ENCODE results near the gene GNAT2. TPM values are rescaled to one million over a fixed set of nuclear protein-coding genes. Genes with fewer than 3 reads are reported as not detected.

The GNAT2 gene
- total RNA-seq (ENCODE audit: unreplicated experiment) = not detected
- long read RNA-seq = 0 reads

GRCh38 chr1:109619576-109620400 lies at the start of gene GNAT2, which contains the start of gene AMPD2:
Gene GNAT2 (minus strand): TSS chr1:109619616. CDS start chr1:109612870, 6,746 bp downstream.
Gene AMPD2 (plus strand): TSS chr1:109619837. CDS start chr1:109621176, 1,339 bp downstream.
- Mint-ChIP-seq H3K4me1 (ENCODE audit: low read depth, unreplicated experiment) (peaks cover 9% of the 10 kb centered on the region), H3K9me3 (ENCODE audit: unreplicated experiment) (peaks cover 3% of the 10 kb centered on the region), H3K27me3 (ENCODE audit: unreplicated experiment) (peaks cover 7% of the 10 kb centered on the region)

GRCh38 chr1:109668123-109668775 lies 48.8 kb upstream of the GNAT2 start:
- Mint-ChIP-seq H3K9me3 (ENCODE audit: unreplicated experiment) (peaks cover 5% of the 10 kb centered on the region), H3K4me1 (ENCODE audit: low read depth, unreplicated experiment) (peaks cover 6% of the 10 kb centered on the region), H3K27me3 (ENCODE audit: unreplicated experiment) (peaks cover 7% of the 10 kb centered on the region), H3K36me3 (ENCODE audit: unreplicated experiment) (no peaks in the 10 kb centered on the region), H3K27ac (ENCODE audit: unreplicated experiment) (no peak overlapping the region), H3K4me3 (ENCODE audit: unreplicated experiment) (peak overlapping the region; percentile 82)
- no peak for TF ChIP-seq CTCF (IDR thresholded peaks at IDR 0.05; ENCODE audit: partially characterized antibody, unreplicated experiment)
- DNase-seq = no peak

More at GRCh38 chr1:109619576-109620400, at the start of gene GNAT2, which contains the start of gene AMPD2:
- Mint-ChIP-seq H3K27ac (ENCODE audit: unreplicated experiment) (peak within 1 kb of the TSS; percentile 85), H3K4me3 (ENCODE audit: unreplicated experiment) (peak within 1 kb of the TSS; percentile 98), H3K36me3 (ENCODE audit: unreplicated experiment) (no peaks in the 10 kb centered on the region)
- peak; percentile 71 for DNase-seq
- no peak for TF ChIP-seq CTCF (IDR thresholded peaks at IDR 0.05; ENCODE audit: partially characterized antibody, unreplicated experiment)

GRCh38 chr1:109667452-109668122 lies 48.2 kb upstream of the GNAT2 start, which contains the start of gene GSTM2:
Gene GSTM2 (plus strand): TSS chr1:109668057. CDS start chr1:109668116, 59 bp downstream.
- TF ChIP-seq CTCF (IDR thresholded peaks at IDR 0.05; ENCODE audit: partially characterized antibody, unreplicated experiment) = no peak
- DNase-seq = peak; percentile 93
- peaks cover 6% of the 10 kb centered on the region for H3K4me1 Mint-ChIP-seq (ENCODE audit: low read depth, unreplicated experiment)
- no peaks in the 10 kb centered on the region for H3K36me3 Mint-ChIP-seq (ENCODE audit: unreplicated experiment)
- H3K27ac Mint-ChIP-seq (ENCODE audit: unreplicated experiment) = no peak within 1 kb of the TSS
- H3K4me3 Mint-ChIP-seq (ENCODE audit: unreplicated experiment) = peak within 1 kb of the TSS; percentile 82
- peaks cover 5% of the 10 kb centered on the region for H3K9me3 Mint-ChIP-seq (ENCODE audit: unreplicated experiment)
- peaks cover 7% of the 10 kb centered on the region for H3K27me3 Mint-ChIP-seq (ENCODE audit: unreplicated experiment)

- no peaks in the 10 kb centered on the region for H3K36me3 Mint-ChIP-seq (ENCODE audit: unreplicated experiment)
- H3K27me3 Mint-ChIP-seq (ENCODE audit: unreplicated experiment) = peaks cover 7% of the 10 kb centered on the region
- no peak for DNase-seq
- H3K27ac Mint-ChIP-seq (ENCODE audit: unreplicated experiment) = no peak overlapping the region
- H3K4me3 Mint-ChIP-seq (ENCODE audit: unreplicated experiment) = no peak overlapping the region
- H3K4me1 Mint-ChIP-seq (ENCODE audit: low read depth, unreplicated experiment) = peaks cover 15% of the 10 kb centered on the region
- no peak for TF ChIP-seq CTCF (IDR thresholded peaks at IDR 0.05; ENCODE audit: partially characterized antibody, unreplicated experiment)
- H3K9me3 Mint-ChIP-seq (ENCODE audit: unreplicated experiment) = peaks cover under 1% of the 10 kb centered on the region
These were observed 45.3 kb upstream of the GNAT2 start for GRCh38 chr1:109664671-109665070.

Data from glutamatergic neuron (in vitro differentiated cells).